Measurements from ENCODE around the gene DNTT. TPM values are rescaled to one million over a fixed set of nuclear protein-coding genes. Genes with fewer than 3 reads are reported as not detected.

DNTT gene
- total RNA-seq, 4 donors from 2014 or later: not detected

DNA sequence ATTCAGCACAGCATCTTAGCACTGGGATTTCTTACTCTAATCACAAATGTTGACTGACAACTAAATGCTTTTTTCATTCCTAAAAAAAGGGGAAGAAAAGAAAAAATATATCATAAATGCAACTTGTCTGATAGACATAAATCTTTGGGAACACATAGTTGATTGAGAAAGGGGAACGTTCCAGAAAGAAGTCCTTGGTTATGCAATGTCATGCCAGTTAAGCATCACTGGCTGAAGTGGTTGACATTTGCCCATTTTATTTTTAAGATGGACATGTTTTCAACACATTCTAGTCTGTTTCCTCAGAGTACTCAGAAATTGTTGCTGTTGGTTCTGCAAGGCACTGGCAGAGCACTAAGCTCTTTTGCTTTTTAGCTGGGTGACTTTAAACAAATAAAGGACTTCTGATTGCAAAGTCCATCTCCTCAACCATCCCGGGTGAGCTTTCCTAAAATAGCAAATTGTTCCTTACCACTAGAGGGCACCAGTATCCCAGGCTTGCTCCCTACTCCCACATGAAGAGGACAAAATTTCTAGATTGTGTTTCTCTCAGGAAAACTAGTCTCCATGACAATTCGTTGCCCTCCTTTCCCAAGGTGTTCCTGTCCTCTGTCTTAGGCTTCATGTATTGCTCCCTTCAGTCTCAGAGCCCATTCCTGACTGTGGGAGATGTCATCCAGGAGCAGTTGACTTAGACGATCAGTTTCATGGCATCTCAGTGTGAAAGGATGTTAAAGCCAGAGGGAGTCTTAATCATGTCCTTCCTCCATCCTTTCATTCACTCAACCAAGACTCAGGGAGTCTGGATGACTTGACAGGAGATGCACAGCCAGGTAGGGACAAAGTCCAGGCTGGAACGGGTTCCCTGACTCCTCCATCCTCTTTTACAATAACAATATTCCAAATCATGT lies 30.6 kb downstream of the DNTT start:
- ATAC-seq (no peak), DNase-seq (no peak)
- Histone ChIP-seq H3K27me3 (peaks cover 0 to 8% (median 0%) of the 10 kb centered on the region in 3 donors), H3K27ac (no peak overlapping the region), H3K36me3 (no peaks in the 10 kb centered on the region), H3K4me1 (no peaks in the 10 kb centered on the region), H3K9me3 (no peaks in the 10 kb centered on the region), H3K4me3 (no peak overlapping the region)
- intact Hi-C loops (cut with DNase I; ENCODE audit: low total_unique reads): no loop called here
- TF ChIP-seq POLR2A (IDR thresholded peaks at IDR 0.05): no peak
- TF ChIP-seq, protein P1, sequence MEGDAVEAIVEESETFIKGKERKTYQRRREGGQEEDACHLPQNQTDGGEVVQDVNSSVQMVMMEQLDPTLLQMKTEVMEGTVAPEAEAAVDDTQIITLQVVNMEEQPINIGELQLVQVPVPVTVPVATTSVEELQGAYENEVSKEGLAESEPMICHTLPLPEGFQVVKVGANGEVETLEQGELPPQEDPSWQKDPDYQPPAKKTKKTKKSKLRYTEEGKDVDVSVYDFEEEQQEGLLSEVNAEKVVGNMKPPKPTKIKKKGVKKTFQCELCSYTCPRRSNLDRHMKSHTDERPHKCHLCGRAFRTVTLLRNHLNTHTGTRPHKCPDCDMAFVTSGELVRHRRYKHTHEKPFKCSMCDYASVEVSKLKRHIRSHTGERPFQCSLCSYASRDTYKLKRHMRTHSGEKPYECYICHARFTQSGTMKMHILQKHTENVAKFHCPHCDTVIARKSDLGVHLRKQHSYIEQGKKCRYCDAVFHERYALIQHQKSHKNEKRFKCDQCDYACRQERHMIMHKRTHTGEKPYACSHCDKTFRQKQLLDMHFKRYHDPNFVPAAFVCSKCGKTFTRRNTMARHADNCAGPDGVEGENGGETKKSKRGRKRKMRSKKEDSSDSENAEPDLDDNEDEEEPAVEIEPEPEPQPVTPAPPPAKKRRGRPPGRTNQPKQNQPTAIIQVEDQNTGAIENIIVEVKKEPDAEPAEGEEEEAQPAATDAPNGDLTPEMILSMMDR (IDR thresholded peaks at IDR 0.05 in 4 of 5, conservative IDR thresholded peaks at IDR 0.05 in 1 of 5): peak in 4 of 5 experiments; percentile 2 to 68 (median 42)
- in situ Hi-C loops (cut with MboI; ENCODE audit: low sequenced_read_pairs in 4 of 4): no loop called here

DNA sequence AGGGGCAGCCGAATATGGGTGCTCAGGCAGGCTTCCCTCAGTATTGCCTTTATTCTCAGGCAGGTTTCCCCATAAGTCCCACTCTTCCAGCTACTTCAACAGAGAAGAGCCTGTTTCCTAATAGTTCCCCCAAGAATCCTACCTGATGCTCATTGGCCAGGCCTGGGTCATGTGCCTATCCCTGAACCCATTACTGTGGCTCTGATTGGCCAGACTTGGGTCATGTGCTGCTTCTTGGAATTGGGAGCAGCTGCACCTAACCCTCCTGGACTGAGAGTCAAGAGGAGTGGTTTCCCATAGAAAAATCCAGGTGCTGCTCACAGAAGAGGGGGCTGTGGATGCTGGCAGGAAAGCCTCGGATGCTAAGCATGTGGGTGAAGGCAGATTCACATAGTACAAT lies 32.9 kb downstream of the DNTT start:
- no peak overlapping the region for H3K4me3 ChIP-seq
- in situ Hi-C loops (cut with MboI; ENCODE audit: low sequenced_read_pairs in 4 of 4) (no loop called here), intact Hi-C loops (cut with DNase I; ENCODE audit: low total_unique reads) (no loop called here)

DNA sequence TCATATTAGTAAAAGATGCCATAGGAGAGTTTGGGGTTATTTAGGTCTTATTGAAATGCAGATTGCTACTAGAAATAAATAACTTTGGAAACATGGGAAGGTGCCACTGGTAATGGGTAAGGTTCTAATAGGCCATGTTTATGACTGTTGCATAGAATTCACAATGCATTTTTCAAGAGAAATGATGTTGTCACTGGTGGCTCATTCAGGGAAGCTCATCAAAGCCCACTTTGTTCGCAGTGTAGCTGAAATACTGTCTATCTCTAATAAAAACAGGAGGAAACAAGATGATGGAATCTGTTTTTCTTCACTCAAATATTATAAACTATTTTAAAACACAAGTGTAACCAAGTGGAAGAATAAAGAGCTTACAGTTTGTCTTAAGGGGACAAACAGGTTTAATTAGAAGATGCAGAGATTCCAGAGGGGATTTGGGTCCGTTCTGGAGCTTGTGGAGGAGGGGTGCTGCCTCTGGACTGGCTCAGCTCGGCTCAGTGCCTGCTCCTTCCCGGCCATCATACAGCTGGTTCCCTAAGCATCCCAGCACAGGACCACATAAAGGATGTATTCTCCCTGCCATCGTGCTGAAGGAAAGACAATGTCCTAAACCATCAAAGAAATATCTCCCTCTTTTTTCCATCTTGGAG lies 34.2 kb downstream of the DNTT start:
- H3K4me1 ChIP-seq: no peaks in the 10 kb centered on the region
- no peak overlapping the region for H3K27ac ChIP-seq
- H3K27me3 ChIP-seq: peaks cover 0 to 1% (median 0%) of the 10 kb centered on the region in 3 donors
- DNase-seq (no peak), ATAC-seq (no peak)
- no peaks in the 10 kb centered on the region for H3K9me3 ChIP-seq
- H3K36me3 ChIP-seq: no peaks in the 10 kb centered on the region
- intact Hi-C loops (cut with DNase I; ENCODE audit: low total_unique reads) (no loop called here), in situ Hi-C loops (cut with MboI; ENCODE audit: low sequenced_read_pairs in 4 of 4) (no loop called here)
- TF ChIP-seq, protein P1 (IDR thresholded peaks at IDR 0.05 in 4 of 5, conservative IDR thresholded peaks at IDR 0.05 in 1 of 5): no peak
- no peak for TF ChIP-seq POLR2A (IDR thresholded peaks at IDR 0.05)
- no peak overlapping the region for H3K4me3 ChIP-seq

More for the DNA sequence above, 32.9 kb downstream of the DNTT start:
- Histone ChIP-seq H3K27me3 (peaks cover 0 to 5% (median 0%) of the 10 kb centered on the region in 3 donors), H3K9me3 (no peaks in the 10 kb centered on the region), H3K27ac (no peak overlapping the region), H3K36me3 (no peaks in the 10 kb centered on the region), H3K4me1 (no peaks in the 10 kb centered on the region)
- DNase-seq: no peak
- ATAC-seq: no peak
- TF ChIP-seq, protein P1 (IDR thresholded peaks at IDR 0.05 in 4 of 5, conservative IDR thresholded peaks at IDR 0.05 in 1 of 5): no peak
- TF ChIP-seq POLR2A (IDR thresholded peaks at IDR 0.05): no peak

DNA sequence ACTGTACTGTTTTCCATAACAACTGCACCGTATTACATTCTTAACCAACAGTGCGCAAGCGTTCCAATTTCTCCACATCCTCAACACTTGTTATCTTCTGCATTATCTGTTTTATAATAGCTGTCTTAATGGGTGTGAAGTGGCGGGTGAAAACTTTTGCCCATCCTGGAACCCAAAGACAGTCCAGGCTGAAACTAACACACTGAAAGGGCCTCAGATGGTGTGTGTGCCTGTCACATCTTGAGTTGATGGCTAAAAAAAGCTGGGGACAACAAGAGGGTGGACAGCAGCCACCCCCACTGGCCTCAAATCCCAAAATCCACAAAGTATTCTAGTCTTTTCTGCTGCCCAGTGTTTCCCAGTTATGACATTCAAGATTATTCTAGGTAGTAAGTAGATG lies 35.1 kb downstream of the DNTT start:
- no peak for DNase-seq
- in situ Hi-C loops (cut with MboI; ENCODE audit: low sequenced_read_pairs in 4 of 4): no loop called here
- ATAC-seq: no peak
- Histone ChIP-seq H3K27me3 (no peaks in the 10 kb centered on the region), H3K4me3 (no peak overlapping the region), H3K4me1 (no peaks in the 10 kb centered on the region), H3K9me3 (no peaks in the 10 kb centered on the region), H3K27ac (no peak overlapping the region), H3K36me3 (no peaks in the 10 kb centered on the region)
- no peak for TF ChIP-seq POLR2A (IDR thresholded peaks at IDR 0.05)
- TF ChIP-seq, protein P1 (IDR thresholded peaks at IDR 0.05 in 4 of 5, conservative IDR thresholded peaks at IDR 0.05 in 1 of 5): no peak
- intact Hi-C loops (cut with DNase I; ENCODE audit: low total_unique reads): no loop called here
